Vagina (tissue), 2 donors: ENCODE data around the gene THAP9.

ENCODE experiments used
- CTCF ChIP-seq, 3 experiments: fragments of 450-650 bp in 2 of 3; fragments of 200-600 bp in 1 of 3; sonication (generic) in 1 of 3; IDR thresholded peaks; one replicate each; pipeline ENCODE4 v1.5.1; 2017 to 2019; ENCODE audit warnings: antibody characterized with exemption in 3 of 3, mild to moderate bottlenecking in 2 of 3, moderate library complexity in 2 of 3
- POLR2A ChIP-seq, 2 donors: fragments of 450-650 bp; IDR thresholded peaks; one replicate each; pipeline ENCODE4 v1.6.1; 2017; ENCODE audit warnings: antibody characterized with exemption in 2 of 2, mild to moderate bottlenecking in 2 of 2, moderate library complexity in 2 of 2
- POLR2AphosphoS5 ChIP-seq, 2 donors: sonication (generic); formaldehyde crosslinking; IDR thresholded peaks; one replicate each; pipeline ENCODE4 v1.9.0; 2017; ENCODE audit warnings: antibody characterized with exemption in 2 of 2, mild to moderate bottlenecking in 2 of 2, low read depth in 1 of 2; ENCODE audit not compliant: insufficient read depth in 1 of 2

DNA sequence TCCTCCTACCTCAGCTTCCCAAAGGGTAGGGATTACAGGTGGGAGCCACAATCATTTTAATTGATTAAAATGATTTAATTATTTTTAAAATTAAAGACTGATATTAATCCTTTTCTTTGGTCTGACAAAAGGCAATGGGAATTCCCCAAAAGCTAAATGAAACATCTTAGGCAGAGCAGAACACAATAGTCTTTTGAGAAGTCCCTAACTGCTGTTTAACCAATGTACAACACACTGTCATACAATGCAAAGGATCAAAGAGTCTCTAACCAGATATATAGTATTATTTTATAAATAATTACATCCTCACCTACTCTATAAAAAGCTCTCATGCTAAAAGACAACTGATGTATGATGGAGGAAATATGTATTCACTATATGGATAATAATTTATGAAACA is 47.0 kb downstream of the THAP9 start:
- TF ChIP-seq CTCF (IDR thresholded peaks at IDR 0.05) (no peak), POLR2A (IDR thresholded peaks at IDR 0.05) (no peak), POLR2AphosphoS5 (IDR thresholded peaks at IDR 0.05; ENCODE audit: insufficient read depth in 1 of 2, low read depth in 1 of 2) (no peak)
